Muscle of leg (tissue), 11 donors: Measurements from ENCODE around the gene HS2ST1. TPM values are rescaled to one million over a fixed set of nuclear protein-coding genes. Genes with fewer than 3 reads are reported as not detected.

Source experiments
- DNase-seq: peaks from one replicate; pipeline ENCODE4 v3.0.0; 2013
- H3K27ac ChIP-seq: one replicate; pipeline ENCODE4 v1.5.1; 2013; ENCODE audit warnings: mild to moderate bottlenecking, low read length, control low read depth
- H3K27me3 ChIP-seq: one replicate; pipeline ENCODE4 v1.6.1; 2013; ENCODE audit warnings: low read length; ENCODE audit not compliant: control insufficient read depth, insufficient read depth
- H3K36me3 ChIP-seq: one replicate; pipeline ENCODE4 v1.6.1; 2013; ENCODE audit warnings: low read length; ENCODE audit not compliant: control insufficient read depth, insufficient read depth
- H3K4me1 ChIP-seq: one replicate; pipeline ENCODE4 v1.6.1; 2013; ENCODE audit warnings: low read length; ENCODE audit not compliant: control insufficient read depth, insufficient read depth
- H3K4me3 ChIP-seq: one replicate; pipeline ENCODE4 v1.5.1; 2013; ENCODE audit warnings: low read length, control low read depth
- H3K9me3 ChIP-seq: replicated peaks from 2 replicates; pipeline ENCODE4 v1.6.1; 2013; ENCODE audit warnings: low read depth, low read length; ENCODE audit not compliant: control insufficient read depth
- WGBS: methylation state at CpG from one replicate; pipeline ENCODE4 v1.1.5; 2013; ENCODE audit warnings: missing lambda C conversion rate; ENCODE audit not compliant: insufficient coverage; 5-methylcytosine and 5-hydroxymethylcytosine counted together
- polyA plus RNA-seq, 8 donors: library from polyadenylated mRNA; unstranded; fragments of 120-200 nt; gene quantifications; one replicate each; pipeline versions ENCODE4 v1.2.1 to v1.2.3, GENCODE V29; 2013; ENCODE audit warnings: inconsistent platforms in 1 of 8, low replicate concordance in 1 of 8; ENCODE audit not compliant: insufficient read length in 8 of 8, insufficient read depth in 1 of 8
- total RNA-seq: library from RNA; stranded (reverse); fragments of 120-200 nt; gene quantifications from one replicate; pipeline ENCODE4 v1.2.4, GENCODE V29; 2013

Gene HS2ST1
- total and polyA plus RNA-seq, 9 donors, result 12.4 to 25.5 (median 18.9) TPM

- no peaks in the 10 kb centered on the region for H3K27me3 ChIP-seq
Observed at GRCh38 chr1:86922445-86922844, 8.0 kb downstream of the HS2ST1 start.

GRCh38 chr1:86924324-86924960 is 10.0 kb downstream of the HS2ST1 start:
- Histone ChIP-seq H3K4me3 (no peak overlapping the region), H3K9me3 (peaks cover 16% of the 10 kb centered on the region), H3K27me3 (no peaks in the 10 kb centered on the region), H3K4me1 (no peaks in the 10 kb centered on the region), H3K36me3 (no peaks in the 10 kb centered on the region), H3K27ac (no peak overlapping the region)
- DNase-seq, result no peak
- WGBS, result 97% methylated on average over 6 of the region's 8 CpGs

More at GRCh38 chr1:86922445-86922844, 8.0 kb downstream of the HS2ST1 start:
- Histone ChIP-seq H3K9me3 (peaks cover 16% of the 10 kb centered on the region), H3K4me3 (no peak overlapping the region), H3K27ac (no peak overlapping the region), H3K4me1 (no peaks in the 10 kb centered on the region), H3K36me3 (no peaks in the 10 kb centered on the region)
- no peak for DNase-seq
- no CpG with 5 or more reads among the region's 1 CpG for WGBS

- no peak for DNase-seq
- Histone ChIP-seq H3K27ac (no peak overlapping the region), H3K4me3 (no peak overlapping the region), H3K9me3 (peaks cover 16% of the 10 kb centered on the region), H3K4me1 (no peaks in the 10 kb centered on the region), H3K27me3 (no peaks in the 10 kb centered on the region), H3K36me3 (no peaks in the 10 kb centered on the region)
- WGBS, result no CpG with 5 or more reads among the region's 1 CpG
Observed at GRCh38 chr1:86925742-86926141, 11.3 kb downstream of the HS2ST1 start.

GRCh38 chr1:86926883-86927282 is 12.4 kb downstream of the HS2ST1 start:
- Histone ChIP-seq H3K27me3 (no peaks in the 10 kb centered on the region), H3K36me3 (no peaks in the 10 kb centered on the region), H3K27ac (no peak overlapping the region), H3K4me1 (no peaks in the 10 kb centered on the region), H3K4me3 (no peak overlapping the region), H3K9me3 (peaks cover 16% of the 10 kb centered on the region)
- WGBS, result no CpG with 5 or more reads among the region's 1 CpG
- DNase-seq, result no peak

- WGBS, result no CpG with 5 or more reads among the region's 1 CpG
- no peak for DNase-seq
Observed at GRCh38 chr1:86928819-86929218, 14.4 kb downstream of the HS2ST1 start.

GRCh38 chr1:86933051-86933450 is 18.6 kb downstream of the HS2ST1 start:
- H3K27ac ChIP-seq, result no peak overlapping the region
- no peak overlapping the region for H3K4me3 ChIP-seq
- no peak for DNase-seq
- no CpG with 5 or more reads among the region's 3 CpGs for WGBS
- H3K9me3 ChIP-seq, result no peaks in the 10 kb centered on the region
- H3K27me3 ChIP-seq, result no peaks in the 10 kb centered on the region
- H3K4me1 ChIP-seq, result no peaks in the 10 kb centered on the region
- H3K36me3 ChIP-seq, result no peaks in the 10 kb centered on the region

More at GRCh38 chr1:86928819-86929218, 14.4 kb downstream of the HS2ST1 start:
- Histone ChIP-seq H3K9me3 (peaks cover 10% of the 10 kb centered on the region), H3K4me1 (no peaks in the 10 kb centered on the region), H3K27me3 (no peaks in the 10 kb centered on the region), H3K27ac (no peak overlapping the region), H3K36me3 (no peaks in the 10 kb centered on the region), H3K4me3 (no peak overlapping the region)

- Histone ChIP-seq H3K4me3 (no peak overlapping the region), H3K36me3 (no peaks in the 10 kb centered on the region), H3K4me1 (no peaks in the 10 kb centered on the region), H3K9me3 (no peaks in the 10 kb centered on the region), H3K27me3 (no peaks in the 10 kb centered on the region), H3K27ac (no peak overlapping the region)
- no CpG with 5 or more reads among the region's 7 CpGs for whole genome bisulfite sequencing
- DNase-seq, result no peak
Observed at GRCh38 chr1:86933562-86934377, 19.3 kb downstream of the HS2ST1 start.

GRCh38 chr1:86938450-86938849 is 24.0 kb downstream of the HS2ST1 start:
- Histone ChIP-seq H3K27ac (no peak overlapping the region), H3K4me1 (no peaks in the 10 kb centered on the region), H3K36me3 (no peaks in the 10 kb centered on the region), H3K4me3 (no peak overlapping the region), H3K27me3 (no peaks in the 10 kb centered on the region), H3K9me3 (no peaks in the 10 kb centered on the region)
- no peak for DNase-seq
- WGBS, result no CpG with 5 or more reads among the region's 1 CpG

GRCh38 chr1:86938855-86939254 is 24.4 kb downstream of the HS2ST1 start:
- no peak overlapping the region for H3K4me3 ChIP-seq
- WGBS, result no CpG with 5 or more reads among the region's 2 CpGs
- no peaks in the 10 kb centered on the region for H3K9me3 ChIP-seq
- H3K4me1 ChIP-seq, result no peaks in the 10 kb centered on the region
- H3K27me3 ChIP-seq, result no peaks in the 10 kb centered on the region
- H3K27ac ChIP-seq, result no peak overlapping the region
- DNase-seq, result no peak
- H3K36me3 ChIP-seq, result no peaks in the 10 kb centered on the region

- Histone ChIP-seq H3K4me1 (no peaks in the 10 kb centered on the region), H3K9me3 (no peaks in the 10 kb centered on the region), H3K27ac (no peak overlapping the region), H3K36me3 (no peaks in the 10 kb centered on the region), H3K27me3 (no peaks in the 10 kb centered on the region), H3K4me3 (no peak overlapping the region)
- WGBS, result no CpG with 5 or more reads among the region's 3 CpGs
- no peak for DNase-seq
Observed at GRCh38 chr1:86939406-86939805, 25.0 kb downstream of the HS2ST1 start.
